ENCODE data around the gene EPN3.

DNA sequence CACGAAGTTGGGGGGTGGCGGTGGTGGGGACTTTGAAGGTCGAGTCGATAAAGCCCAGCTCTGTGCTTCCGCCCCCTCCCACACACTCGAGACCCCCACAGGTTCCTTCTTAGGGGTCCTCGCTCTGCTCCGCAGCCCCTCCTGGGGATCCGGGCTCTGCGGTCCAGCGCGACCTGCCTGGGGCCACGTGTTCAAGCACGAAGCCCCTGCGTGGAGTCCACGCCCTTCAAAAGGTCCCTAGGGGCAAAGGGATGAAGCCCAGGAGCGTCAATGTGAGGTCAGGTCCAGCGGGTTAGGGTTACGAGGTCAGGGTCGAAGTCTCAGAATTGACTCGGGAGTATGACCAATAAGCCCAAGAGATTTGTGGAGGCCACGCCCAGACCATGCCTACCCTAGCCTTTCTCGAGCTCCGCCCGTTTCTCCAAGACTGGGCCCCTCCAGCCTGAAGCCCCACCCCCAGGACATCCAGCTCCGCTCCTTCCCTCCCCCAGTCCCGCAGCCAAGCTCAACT, 27.2 kb downstream of the EPN3 start:
- TF ChIP-seq, protein P1, sequence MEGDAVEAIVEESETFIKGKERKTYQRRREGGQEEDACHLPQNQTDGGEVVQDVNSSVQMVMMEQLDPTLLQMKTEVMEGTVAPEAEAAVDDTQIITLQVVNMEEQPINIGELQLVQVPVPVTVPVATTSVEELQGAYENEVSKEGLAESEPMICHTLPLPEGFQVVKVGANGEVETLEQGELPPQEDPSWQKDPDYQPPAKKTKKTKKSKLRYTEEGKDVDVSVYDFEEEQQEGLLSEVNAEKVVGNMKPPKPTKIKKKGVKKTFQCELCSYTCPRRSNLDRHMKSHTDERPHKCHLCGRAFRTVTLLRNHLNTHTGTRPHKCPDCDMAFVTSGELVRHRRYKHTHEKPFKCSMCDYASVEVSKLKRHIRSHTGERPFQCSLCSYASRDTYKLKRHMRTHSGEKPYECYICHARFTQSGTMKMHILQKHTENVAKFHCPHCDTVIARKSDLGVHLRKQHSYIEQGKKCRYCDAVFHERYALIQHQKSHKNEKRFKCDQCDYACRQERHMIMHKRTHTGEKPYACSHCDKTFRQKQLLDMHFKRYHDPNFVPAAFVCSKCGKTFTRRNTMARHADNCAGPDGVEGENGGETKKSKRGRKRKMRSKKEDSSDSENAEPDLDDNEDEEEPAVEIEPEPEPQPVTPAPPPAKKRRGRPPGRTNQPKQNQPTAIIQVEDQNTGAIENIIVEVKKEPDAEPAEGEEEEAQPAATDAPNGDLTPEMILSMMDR (conservative IDR thresholded peaks at IDR 0.05; ENCODE audit: low read length), result no peak
- TF ChIP-seq EZH2phosphoT487 (IDR thresholded peaks at IDR 0.05; ENCODE audit: borderline replicate concordance, low read depth, low read length), result no peak

All from OCI-LY7 (cell line).